Eye (tissue), 1 donor: ENCODE results near the gene NEUROD2.
"Not testable (repeated sequence)": the region's sequence is repeated elsewhere in the genome, so short reads cannot be mapped to it uniquely, and the experiment has no call there.

Source experiments
- DNase-seq: peaks from one replicate; pipeline ENCODE4 v3.0.0-alpha.2; 2015

Gene NEUROD2

DNA sequence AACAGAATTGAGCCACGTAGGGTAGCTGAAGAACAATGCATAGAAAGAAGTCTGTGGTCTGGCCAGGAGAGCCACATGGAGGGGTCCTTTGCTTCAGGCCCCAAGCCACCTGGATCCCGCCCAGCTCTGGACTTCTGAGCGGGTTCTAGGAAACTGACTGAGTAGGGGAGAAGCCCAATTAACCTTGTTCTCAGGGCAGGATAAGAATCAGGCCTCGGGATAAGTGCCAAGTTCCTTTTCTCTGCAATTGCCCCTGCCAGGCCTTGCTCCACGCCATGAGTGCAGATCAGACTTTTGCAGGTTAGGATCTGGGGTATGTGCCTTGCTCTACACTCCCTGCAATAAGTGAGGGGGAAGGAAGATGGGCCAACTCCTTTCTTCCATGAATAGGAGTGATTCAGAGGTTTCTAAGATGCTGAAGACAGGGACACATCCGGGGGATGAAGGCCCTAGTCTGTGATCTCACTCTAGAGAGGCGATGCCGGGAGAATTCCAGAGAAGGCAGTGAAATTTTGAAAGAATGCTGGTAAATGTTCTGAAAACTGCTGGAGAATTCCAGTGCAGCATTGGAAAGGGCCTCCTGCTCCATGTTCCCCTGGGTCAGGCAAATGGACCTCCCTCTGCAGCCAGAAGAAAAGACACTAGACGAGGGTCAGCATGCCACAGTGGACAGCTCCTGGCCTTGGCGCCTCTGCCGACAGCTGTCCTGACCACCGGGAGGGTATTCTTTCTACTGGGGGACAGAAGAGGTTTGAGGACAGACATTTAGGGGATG lies 5.8 kb downstream of the NEUROD2 start:
- no peak for DNase-seq

DNA sequence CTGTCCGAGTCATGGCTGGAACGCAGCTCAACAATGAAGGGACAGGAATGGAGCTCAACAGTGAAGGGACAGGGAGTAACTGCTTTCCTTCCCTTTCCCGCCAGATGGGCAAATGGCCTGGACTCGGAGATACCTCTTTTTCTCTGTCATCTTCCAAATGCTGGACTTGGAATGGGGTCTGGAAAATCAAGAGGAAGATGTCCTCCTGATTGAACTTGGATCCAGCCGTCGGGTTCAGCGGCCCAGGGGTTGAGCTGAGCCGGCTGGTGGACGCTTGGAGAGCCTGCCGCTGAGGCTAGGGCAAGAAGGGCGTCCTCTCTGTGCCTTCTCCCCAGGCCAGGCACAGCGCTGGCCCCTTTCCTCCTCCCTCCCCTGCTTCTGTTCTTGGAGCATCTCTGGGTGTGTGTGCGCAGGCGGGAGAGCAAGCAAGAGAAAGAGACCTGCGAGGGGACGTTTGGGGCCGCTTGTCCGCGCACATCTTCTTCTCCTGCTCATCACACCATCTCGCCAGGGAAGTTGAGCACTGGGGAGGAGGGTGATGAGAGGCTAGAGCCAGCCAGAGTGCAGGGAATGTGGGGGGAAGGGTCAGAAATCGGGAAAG lies 6.6 kb downstream of the NEUROD2 start:
- DNase-seq: peak; percentile 61

DNA sequence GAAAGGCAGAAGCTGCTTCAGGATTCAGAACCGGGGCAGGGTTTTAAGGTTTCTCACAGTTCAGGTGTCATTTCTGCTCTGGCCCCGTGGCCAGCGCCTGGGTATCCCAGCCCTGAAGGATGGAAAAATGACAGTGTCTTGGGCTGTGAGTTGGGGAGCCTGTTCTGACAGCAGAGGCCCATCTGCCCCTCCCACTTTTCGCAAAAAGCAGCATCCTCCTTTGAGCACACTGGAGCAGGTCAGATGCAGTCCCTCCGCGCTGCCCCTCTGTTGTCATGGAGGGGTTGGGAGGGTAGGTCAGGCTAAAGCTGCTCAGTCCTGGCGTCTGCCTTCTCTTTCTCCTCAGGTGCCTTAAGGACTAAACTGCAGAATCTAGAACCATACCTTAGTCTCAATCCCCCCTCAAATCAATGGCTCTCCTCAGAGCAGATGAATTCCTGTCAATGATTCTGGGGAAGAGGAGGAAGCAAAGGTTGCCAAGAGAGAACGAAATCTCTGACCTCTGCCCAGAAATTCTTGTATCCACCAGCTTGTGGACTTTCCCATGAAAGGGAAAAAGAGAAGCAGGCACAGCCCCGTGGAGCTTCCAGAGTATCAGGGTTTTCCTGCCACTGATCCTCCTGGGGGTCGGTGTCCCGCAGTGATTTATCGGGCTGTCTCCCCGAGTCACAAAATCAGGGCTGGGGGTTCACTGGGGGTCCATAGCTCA lies 7.3 kb downstream of the NEUROD2 start:
- DNase-seq: peak; percentile 49

DNA sequence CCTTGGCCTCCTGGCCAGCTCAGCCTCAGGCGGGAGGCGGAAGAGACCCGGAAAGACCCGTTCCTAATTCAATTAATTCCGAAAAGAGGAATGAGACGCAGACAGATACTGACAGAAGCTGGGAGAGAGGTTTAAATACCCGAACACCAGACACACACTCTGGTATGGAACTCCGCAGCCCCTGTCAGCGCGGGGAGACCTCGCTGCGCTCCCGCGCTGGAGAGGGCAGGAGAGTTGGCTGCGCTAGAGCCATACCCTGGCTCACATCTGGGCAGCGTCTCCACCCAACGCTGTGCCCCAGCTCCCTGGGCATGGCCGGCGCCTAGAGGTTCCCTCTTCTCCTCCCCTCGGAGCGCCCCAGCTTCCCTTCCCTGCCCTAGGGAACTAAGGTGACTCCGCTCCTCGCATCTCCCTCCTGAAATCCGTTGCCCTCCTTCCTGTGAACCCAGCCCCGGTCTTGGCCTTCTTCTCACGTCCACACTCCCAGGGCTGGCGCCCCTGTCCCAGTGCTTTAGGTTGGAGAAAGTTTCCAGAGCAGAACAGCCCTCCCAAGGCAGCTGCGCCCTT lies 8.0 kb downstream of the NEUROD2 start:
- peak; percentile 41 for DNase-seq

DNA sequence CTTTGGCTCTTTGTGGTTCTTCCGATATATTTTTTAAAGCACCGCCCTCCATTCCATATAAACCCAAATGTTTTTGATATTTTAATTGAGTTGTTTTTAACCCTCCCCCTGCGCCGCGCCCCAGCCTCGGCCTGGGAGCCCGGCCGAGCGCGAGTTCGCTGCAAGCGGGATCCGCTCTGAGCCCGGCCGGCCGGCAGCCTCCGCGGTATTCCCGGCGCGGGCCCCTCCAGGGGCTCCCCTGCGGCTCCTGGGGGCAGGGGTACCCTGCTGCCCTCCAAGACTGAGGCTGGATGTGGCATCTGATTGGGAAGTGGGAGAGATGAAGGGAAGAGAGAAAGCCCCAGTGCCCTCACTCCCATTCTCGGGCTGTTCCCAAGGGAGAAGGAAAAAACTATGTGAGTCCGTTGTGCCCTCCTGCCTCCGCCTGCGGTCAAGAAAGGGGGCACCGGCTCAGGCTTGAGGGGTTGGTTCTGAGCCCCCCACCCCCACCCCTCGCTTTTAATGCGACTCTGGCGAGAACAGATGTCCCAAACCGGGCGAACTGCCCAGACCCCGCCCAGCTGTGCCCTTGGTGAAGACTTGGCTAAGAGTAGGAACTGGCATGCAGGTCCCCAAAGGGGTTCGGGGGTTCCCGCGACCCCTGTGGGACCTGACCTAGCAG lies 8.6 kb downstream of the NEUROD2 start:
- DNase-seq: peak; percentile 51

DNA sequence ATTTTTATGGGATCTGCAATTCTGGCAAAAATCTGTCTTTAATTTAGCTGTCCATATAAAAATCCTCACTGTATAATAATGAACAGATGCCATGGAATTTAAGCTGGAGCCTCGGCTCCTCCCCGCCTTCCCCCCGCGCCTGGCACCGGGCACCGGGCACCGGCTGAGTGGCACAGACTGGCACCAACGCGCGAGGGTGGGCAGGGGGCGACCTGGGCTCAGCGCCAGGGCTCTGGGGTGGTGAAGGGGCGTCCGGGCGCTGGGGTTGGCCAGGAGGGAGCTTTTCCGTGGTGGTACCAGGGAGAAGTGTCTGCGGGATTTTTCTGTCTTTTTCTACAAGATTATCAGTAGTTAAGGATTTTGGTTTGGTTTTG lies 9.1 kb downstream of the NEUROD2 start:
- DNase-seq: no peak

DNA sequence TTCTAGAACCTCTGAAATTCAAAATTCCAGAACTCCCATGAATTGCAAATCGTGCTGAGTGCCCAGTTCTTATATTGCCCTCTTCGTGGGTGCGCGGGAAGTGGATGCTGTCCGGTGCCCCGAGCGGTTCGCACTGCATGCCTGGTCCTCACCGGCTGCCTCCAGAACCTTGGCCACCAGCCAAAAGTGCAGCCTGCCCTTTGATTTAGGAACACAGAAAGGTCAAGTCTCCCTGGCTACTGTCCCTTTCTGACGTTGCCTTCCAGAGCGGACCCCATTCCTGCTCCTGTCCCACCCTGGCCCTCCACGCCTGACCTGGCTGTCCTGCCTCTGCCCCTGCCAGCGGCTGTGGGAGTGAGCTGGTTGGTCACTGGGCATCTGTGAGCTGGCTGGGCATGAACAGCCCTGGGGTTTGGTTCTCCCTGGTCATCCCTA lies 9.7 kb downstream of the NEUROD2 start:
- peak; percentile 39 for DNase-seq

DNA sequence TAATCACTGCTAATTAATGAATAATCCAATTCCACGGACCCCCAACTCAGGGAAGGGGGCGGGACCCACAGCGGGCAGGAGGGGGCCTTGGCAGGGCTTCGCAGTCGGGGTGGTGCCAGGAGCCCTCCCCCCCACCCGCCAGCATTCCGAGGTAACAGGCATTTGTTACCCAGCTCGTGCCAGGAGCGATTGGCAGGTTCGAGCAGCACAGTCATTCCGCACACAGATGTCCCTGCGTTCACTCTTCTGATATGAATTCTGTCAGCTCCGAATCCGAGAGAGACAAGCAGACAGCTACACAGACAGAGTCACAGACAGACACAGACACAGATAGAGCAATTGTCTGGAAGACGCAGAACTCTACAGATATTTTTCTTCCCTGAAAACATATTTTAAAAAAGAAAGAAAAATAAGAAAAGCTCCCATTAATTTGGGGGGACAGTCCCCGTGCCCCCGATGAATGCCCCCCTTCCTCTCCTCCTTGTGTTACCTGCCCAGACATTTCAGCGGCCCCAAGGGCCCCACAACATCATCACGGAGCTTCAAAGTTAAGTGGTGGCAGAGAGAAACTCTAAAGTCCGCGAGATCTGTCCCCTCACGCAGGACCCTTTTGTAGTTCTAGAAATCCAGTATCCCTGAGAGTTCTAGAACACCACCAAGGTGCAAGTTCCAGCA lies 10.2 kb downstream of the NEUROD2 start:
- peak; percentile 28 for DNase-seq

DNA sequence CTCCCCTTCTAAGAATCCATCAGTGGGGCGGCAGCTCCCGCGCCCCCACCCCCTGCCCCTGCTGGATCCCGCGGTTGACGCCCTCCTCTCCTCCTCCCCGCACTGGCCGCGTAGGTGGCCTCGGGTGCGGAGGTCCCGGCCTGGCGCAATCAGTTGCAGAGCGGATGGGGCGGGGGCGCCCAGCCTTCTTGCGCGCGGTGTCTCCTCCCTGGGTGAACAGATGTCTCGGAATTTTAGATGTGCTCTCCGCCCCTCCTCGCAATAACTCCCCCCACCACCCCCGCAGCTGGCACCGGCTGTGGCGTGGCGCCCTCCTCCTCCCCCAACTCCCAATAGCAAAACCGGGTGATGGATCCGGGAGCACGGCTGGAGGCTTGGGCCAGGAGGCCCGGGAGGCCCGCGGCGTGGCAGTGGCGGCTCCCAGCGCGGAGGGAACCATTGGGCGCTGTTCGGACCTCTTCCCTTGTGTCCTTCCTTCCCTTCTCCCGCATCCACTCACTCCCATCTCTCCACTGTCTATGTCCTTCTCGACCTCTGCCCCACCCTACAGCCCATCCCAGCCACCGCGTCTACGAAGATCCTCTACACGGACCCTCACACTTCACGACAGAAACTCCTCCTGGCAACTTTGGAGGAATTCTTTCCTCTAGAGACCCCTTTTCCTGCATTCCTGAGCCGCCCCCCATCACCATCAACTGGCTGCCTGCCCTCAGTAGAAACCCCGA lies 11.0 kb downstream of the NEUROD2 start:
- DNase-seq: peak; percentile 36

DNA sequence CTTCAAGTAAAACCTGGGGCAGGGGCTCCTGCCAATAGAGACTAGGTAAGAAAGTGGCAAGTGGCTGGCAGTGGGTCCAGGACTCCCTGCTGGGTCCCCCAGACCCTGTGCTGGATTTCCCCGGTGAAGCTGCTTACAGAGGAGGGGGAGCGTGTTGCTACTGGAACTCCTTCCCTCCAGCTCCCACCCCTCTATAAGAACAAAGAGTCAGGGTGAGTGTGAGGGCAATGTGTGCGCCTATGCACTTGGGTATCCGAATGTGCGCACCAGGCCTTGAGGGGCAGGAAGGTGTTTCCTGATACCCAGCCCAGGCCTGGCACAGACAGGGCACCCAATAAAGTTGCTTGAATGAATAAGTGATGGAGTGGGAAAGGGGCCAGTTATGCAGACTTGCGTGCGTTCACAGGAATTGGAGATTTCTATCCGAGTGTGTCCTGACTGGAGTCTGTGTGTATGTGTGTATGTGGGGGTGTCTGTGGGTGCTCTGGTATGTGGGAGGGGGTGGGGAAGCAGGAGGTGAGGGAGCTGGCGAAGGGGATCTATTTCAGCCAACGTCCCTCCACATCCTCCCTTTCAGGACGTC lies 11.7 kb downstream of the NEUROD2 start:
- DNase-seq: no peak

DNA sequence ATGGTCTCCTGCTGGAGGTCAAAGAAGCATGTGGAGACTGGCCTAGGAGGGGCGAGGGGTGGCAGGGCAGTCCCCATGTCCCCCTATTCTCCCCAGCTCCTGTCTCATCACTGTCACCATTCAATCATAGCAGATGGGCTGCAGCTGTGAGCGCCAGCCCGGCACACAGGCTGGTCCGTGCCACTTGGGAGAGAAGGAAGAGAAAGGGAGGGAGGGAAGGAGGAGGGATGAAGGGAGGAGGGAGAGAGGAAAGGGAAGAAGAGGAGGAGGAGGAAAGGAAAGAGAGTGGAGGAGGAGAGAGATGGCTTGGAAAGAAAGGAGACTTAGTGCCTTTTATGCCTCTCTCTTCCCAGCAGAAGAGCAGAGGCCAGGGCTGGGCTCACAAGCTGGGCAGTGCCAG lies 12.4 kb downstream of the NEUROD2 start:
- DNase-seq: no peak

DNA sequence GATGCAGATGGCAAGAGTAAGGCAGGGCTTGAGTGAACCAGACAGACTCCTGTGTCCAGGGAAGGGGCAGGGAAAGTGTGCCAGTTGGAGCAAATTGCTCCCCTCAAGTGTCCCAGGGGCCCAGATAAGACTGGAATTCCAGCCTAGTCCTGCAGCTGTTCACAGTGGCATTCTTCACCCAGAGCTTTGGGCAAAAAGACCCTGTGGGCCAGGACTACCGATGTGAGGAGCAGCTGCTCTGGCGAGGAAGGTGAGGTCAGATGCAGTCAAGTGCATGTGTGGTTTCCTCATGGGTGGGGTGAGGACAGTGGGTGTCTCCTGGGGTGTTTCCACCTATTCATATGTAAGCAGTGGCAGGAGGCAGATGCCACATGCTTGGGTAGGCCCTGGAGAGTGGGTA lies 14.3 kb downstream of the NEUROD2 start:
- DNase-seq: no peak

DNA sequence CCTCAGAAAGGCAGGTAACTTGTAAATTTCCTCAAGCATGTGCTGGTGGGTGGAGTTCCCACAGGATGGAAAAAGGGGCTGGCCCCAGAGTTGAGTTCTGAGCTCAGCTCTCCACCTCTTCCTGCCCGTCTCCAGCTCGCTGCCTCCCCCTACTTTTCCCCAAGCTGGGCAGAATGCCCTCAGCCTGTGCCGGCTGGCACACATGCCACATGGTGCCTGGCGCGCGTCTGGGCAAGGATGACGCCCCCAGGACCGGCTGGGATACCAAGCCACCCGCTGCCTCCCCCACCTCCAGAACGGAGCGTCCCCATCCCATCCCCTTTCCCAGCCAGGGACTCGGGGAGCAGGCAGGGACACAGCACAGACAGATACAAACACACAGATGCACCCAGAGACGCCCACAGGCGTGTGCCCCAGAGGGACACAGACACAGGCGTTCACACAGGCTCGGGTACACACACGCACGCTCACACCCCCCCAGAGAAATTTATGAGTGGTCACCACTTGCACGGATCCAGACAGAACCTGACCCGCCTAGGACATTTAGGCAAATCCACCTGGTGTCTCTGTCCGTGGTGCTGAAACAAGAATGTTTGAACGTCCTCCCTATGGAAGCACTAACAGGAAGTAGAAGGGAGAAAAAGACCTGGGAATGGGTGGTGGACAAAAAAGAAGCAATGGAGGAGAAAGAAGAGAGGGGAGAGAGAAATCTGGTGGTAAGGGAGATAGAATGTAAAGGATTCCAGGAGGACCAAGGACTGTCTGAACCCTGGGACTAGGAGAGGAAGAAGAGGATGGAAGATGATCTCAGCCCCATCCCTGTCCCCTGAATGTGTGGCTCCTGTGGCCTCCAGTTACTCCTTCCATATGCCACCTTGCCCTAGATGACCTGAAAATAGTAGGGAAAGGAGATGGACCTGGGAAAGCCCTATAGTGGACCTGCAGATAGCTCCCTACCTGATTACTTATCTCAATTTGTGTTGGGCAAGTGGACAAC lies 15.5 kb downstream of the NEUROD2 start:
- DNase-seq: peak; percentile 83

DNA sequence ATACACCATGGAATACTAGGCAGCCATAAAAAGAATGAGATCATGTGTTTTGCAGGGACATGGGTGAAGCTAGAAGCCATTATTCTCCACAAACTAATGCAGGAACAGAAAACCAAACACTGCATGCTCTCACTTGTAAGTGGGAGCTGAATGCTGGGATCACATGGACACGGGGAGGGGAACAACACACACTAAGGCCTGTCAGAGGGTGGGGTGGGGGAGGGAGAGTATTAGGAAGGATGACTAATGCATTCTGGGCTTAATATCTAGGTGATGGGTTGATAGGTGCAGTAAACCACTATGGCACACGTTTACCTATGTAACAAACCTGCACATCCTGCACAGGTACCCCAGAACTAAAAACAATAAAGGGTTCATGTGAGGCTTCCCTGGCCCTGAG lies 17.5 kb downstream of the NEUROD2 start:
- not testable (repeated sequence) for DNase-seq

DNA sequence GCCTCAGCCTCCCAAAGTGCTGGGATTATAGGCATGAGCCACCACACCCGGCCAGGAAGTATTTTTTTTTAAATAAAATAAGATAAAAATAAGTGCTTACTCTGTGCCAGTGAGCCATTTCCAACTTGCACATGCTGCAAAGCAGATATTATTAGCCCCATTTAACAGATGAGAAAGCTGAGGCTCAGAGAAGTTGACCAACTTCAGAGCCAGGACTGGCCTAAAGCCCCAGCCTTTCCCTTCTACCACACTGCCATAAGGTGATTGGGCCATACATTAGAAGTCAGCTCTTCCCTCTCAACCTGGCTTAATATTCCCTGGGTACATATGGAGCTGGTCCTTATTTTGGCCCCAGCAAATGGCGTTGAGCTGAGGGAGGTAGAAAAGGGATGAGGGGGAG lies 25.1 kb downstream of the NEUROD2 start:
- DNase-seq: no peak

DNA sequence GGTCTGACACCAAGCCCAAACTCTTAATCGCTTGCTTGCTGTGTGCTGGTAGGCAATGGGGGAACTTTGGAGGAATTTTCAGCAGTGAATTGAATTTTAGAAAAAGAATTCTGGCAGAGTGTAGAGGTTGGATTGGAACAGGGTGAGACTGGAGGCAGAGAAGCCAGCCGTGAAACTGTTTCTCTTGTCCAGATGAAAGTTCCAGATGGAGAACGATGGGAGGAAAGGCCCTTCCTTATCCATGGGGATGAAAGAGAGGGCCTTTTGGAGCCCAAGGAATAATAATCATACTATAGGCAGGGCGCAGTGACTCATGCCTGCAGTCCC lies 26.0 kb downstream of the NEUROD2 start:
- no peak for DNase-seq

DNA sequence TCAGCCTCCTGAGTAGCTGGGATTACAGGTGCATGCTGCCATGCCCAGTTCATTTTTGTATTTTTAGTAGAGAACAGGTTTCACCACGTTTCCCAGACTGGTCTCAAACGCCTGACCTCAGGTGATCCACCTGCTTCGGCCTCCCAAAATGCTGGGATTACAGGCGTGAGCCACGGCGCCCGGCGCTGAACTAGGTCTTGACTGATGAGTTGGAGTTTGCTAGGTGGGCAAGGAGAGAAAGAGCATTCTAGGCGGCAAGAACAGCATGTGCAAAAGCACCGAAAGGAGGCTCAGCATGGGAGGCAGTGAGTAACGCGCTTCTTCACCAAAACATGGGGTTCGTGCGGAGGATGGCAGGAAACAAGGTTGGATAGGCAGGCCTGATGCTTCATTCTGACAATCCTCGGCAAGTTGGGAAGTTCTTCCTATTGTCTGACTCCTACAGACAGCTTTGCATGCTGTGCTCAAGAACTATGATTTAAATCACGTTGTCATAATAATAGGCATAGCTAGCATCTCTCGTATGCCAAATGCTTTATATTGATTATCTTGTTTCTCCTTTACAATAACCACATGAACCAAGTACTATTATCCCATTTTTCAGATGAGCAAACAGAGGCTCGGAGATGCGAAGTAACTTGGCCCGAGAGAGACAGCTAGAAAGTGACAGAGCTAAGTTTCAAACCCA lies 26.5 kb downstream of the NEUROD2 start:
- no peak for DNase-seq

DNA sequence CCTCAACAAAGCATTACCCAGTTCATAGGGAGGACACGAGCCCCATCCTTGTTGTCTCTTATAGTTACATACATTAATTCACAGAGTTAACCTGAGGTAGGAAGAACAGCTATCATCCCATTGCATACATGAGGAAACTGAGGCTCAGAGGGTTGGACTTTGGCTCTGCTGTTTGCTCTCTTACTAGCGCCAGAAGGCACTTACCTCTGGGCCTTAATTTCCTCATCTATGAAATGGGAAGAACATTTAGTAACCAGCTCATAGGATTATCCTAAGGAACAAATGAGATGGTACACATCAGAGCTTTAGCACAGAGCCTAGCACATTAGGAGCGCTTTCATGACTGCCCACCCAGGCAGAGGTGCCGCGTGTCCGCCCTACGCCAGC lies 27.6 kb downstream of the NEUROD2 start:
- DNase-seq: no peak

DNA sequence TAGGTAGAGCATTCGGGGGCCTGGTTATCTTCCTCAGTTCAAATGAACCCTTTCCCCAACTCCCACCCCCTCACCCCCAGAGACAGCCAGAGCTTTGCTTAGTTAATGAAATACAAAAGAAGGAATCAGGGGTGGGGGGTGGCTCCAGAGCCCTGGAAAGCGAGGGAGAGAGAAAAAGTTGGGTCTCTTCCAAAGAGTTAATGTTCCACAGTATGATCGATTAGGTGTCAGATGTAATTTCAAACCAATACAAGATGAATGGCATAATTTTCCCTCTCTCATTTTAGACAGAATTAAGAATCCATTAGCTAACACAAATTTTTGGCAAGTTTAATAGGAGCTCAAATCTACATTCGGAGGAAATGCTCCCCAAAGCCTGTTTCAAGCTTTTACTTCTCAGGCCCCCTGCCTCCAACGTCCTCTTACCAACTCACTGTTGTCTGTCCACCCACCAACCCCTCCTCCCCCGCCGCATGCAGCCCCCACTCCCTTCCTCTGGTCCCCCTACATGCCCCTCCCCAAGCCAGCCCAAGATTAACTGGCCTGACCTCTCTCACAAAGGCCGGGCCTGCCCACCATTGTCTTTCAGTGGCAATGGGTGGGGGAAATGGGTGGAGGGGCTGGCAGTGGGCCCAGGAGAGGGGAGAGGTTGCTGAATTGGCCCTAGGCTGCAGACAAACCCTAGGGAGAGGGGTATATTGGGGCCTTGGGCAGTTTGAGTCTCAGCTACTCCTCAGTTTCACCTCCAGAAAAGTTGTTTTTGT lies 28.2 kb downstream of the NEUROD2 start:
- peak; percentile 86 for DNase-seq
